GM12874 (cell line): ENCODE measurements around the gene KCNIP4.

Experiments used
- TF ChIP-seq, protein P1 (sequence below): IDR thresholded peaks from 2 replicates; pipeline ENCODE4 v1.5.1; 2011; ENCODE audit warnings: low read depth, mild to moderate bottlenecking, control low read depth, low read length, moderate library complexity; ENCODE audit not compliant: insufficient read depth

Gene KCNIP4

DNA sequence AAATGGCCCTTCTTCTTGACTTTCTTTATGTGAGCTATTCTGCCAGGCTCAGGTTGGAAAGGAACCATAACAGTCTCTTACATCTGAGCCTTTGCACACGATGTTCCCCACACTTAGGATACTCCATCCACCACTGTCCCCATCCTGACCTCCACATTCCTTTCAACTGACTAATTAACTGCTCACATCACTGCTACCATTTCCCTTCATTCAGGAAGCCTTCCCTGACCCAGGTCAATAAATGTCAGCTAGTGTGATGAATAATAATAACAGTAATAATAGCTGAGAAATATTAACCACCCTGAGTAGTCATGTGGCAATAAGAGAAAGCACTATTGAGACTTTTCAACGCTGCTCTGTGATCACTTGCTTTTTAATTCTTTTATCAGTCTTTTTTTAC is 291.7 kb downstream of the KCNIP4 start:
- TF ChIP-seq, protein P1, sequence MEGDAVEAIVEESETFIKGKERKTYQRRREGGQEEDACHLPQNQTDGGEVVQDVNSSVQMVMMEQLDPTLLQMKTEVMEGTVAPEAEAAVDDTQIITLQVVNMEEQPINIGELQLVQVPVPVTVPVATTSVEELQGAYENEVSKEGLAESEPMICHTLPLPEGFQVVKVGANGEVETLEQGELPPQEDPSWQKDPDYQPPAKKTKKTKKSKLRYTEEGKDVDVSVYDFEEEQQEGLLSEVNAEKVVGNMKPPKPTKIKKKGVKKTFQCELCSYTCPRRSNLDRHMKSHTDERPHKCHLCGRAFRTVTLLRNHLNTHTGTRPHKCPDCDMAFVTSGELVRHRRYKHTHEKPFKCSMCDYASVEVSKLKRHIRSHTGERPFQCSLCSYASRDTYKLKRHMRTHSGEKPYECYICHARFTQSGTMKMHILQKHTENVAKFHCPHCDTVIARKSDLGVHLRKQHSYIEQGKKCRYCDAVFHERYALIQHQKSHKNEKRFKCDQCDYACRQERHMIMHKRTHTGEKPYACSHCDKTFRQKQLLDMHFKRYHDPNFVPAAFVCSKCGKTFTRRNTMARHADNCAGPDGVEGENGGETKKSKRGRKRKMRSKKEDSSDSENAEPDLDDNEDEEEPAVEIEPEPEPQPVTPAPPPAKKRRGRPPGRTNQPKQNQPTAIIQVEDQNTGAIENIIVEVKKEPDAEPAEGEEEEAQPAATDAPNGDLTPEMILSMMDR: no peak

DNA sequence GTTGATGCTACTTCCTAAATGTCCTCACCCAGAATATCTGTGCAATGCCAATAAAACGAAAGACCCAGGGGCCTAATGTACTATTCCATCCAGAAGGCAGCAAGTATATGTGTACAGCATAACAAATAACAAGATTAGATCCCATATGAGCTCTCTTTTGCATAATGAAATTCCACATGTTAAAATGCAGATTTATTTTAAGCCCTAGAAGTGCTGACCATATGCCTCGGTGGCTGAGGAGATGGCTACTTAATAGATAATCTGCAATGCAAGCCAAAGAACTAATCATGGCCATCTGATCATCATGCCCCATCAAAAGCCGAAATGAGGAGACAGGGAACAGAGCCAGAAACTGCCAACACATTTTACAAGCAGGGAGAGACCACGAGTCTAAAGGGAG is 293.5 kb downstream of the KCNIP4 start:
- TF ChIP-seq, protein P1: no peak

DNA sequence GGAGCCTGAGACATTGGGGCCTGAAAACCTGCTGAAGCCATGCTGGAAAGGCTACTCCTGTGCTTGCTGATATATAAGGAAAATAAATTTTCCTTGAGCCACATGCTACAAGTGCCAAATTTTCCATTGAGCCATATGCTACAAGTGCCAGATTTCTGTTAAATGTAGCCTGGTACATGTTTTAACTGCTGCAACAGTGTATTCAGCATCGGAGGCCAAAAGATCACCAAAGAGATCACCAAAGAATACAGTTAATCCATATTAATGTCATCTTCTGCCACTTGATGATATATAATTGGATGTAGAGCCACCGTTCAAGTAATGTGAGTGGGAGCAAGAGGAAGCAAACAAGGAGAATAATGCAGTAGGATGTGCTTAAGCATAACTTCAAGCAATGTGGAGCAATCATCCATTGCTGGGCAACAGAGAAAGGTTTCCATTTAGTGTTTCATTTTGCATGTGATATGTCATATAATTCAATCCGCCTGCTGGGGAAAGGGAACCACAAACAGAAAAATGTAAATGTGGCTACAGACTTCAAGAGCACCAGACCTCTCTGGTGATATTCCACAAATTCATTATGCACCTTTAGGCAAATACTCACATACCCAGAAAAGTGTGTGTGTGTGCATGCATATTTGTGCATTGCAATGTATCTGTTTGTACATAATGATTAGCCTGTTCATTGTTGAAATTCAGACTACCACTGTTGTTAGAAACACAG is 295.9 kb downstream of the KCNIP4 start:
- TF ChIP-seq, protein P1: no peak

DNA sequence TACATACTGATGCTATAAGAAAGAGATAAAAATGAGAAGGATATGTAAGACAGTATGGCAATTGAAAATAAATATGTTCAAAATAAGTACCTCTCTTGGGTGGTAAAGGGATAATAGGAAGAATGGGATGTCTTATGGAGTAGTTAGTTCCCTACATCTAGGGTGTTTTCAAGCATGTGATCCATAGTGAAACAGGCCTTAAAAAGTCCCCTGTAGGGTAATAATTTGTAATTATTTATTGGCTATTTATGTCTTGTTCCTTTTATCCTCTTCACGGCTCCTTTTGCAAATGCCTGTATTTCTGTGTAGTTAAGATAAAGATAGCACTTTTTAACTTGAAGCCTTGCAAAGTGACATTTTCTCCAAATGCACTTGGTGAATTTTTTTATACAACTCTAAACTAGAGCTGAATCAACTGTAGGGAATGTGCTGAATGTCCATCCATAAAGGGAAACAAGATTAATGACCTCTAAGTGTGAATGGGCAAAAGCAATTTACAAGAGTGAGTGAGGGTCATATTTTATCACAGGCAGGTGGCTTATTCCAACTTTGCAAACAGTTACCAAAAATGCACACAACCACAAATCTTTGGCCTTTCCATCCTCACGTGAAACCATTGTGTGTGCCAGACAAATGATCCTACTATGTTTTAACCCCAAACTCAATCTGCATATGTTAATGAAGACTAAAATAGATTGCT is 299.0 kb downstream of the KCNIP4 start:
- TF ChIP-seq, protein P1: no peak

DNA sequence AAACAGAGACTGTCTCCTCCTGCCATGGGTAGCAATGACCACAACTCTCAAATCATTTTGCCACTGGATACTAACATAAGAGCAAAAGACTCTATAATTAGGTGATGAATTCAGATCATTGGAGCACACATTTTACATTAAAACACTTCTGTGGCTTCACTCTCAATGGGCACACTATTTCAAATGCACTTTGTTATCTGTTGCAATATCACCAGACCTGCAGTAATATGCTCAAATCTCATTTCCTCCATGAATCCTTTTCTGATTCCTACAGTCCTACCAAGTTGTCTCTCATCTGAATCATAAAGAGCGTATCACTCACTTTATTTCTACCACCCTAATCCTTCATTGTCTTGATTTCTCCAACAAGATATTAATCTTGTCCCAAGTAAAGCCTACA is 302.8 kb downstream of the KCNIP4 start:
- TF ChIP-seq, protein P1: no peak

DNA sequence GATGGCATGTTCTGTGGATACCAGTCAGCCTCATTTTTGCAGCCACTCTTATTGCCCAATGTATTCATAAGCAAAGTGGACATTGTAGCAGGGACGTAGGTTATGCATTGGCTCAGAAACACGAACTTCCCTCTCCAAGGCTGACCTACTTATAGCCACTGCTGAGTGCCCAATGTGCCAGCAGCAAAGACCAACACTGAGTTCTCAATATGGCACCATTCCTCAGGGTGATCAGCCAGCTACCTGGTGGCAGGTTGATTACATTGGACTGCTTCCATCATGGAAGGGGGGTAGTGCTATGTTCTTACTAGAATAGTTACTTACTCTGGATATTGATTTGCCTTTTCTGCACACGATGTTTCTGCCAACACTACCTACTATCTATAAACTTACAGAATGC is 306.9 kb downstream of the KCNIP4 start:
- TF ChIP-seq, protein P1: no peak

DNA sequence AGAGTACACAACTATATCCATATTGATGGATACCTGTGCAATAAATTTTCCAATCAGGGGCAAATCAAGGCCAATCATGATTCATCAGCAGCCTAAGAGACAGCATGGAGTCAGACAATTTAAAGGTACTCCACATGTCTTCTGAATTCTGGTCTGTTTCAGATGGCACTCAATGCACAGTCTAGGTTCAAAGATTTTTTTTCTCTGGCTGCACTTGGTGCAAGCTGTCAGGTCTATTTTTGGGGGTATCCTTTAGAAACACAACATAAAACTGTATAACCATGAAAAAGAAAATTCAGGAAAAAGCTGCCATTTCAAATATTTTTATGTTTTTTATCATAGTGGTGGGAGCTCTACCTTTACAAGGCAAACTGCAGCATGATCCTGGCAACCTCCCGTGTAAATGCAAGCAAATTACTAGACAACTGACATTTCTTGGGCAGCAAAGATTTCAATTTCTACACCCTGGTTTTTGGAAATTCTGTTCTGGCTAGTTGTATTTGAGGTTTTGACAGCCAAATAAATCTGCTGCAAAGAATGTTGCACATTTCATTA is 310.3 kb downstream of the KCNIP4 start:
- TF ChIP-seq, protein P1: no peak
